Heart left ventricle (tissue), 16 donors: ENCODE measurements around the gene PKNOX2. TPM values are rescaled to one million over a fixed set of nuclear protein-coding genes. Genes with fewer than 3 reads are reported as not detected.

Experiments
- ATAC-seq, 4 donors: fragments of 200-7000 bp; cut with Tn5 transposase; one replicate each; pipeline ENCODE4 v1.9.1; 2020 to 2022; ENCODE audit warnings: moderate library complexity in 4 of 4, mild to moderate bottlenecking in 3 of 4, moderate number of reproducible peaks in 1 of 4
- DNase-seq, 5 donors: peaks; one replicate each; pipeline ENCODE4 v3.0.0-alpha.2; 2020
- H3K27ac ChIP-seq, 12 donors: fragments of 200-600 bp; sonication (generic) in 4 of 12; one replicate each; pipeline versions ENCODE4 v1.5.0 to v1.8.0; 2016 to 2022; ENCODE audit warnings: mild to moderate bottlenecking in 2 of 12
- H3K27me3 ChIP-seq, 9 donors: fragments of 200-600 bp; sonication (generic) in 2 of 9; one replicate each; pipeline versions ENCODE4 v1.5.1 to v1.8.0; 2016 to 2022; ENCODE audit warnings: mild to moderate bottlenecking in 3 of 9
- H3K36me3 ChIP-seq, 9 donors: fragments of 200-600 bp; sonication (generic) in 2 of 9; one replicate each; pipeline versions ENCODE4 v1.5.0 to v1.8.0; 2018 to 2022; ENCODE audit warnings: mild to moderate bottlenecking in 2 of 9
- H3K4me1 ChIP-seq, 12 donors: fragments of 200-600 bp; sonication (generic) in 4 of 12; one replicate each; pipeline versions ENCODE4 v1.5.0 to v1.8.0; 2016 to 2022; ENCODE audit warnings: mild to moderate bottlenecking in 3 of 12
- H3K4me3 ChIP-seq, 12 donors: fragments of 200-600 bp; sonication (generic) in 4 of 12; one replicate each; pipeline versions ENCODE4 v1.5.0 to v1.8.0; 2017 to 2022; ENCODE audit warnings: mild to moderate bottlenecking in 9 of 12, moderate library complexity in 4 of 12
- H3K9me3 ChIP-seq, 12 donors: fragments of 200-600 bp; sonication (generic) in 4 of 12; one replicate each; pipeline versions ENCODE4 v1.5.0 to v1.8.0; 2016 to 2022; ENCODE audit warnings: mild to moderate bottlenecking in 1 of 12
- CTCF ChIP-seq, 12 donors: fragments of 200-600 bp; sonication (generic) in 4 of 12; IDR thresholded peaks; one replicate each; pipeline versions ENCODE4 v1.5.0 to v1.8.0; 2018 to 2022; ENCODE audit warnings: antibody characterized with exemption in 12 of 12, mild to moderate bottlenecking in 5 of 12
- POLR2A ChIP-seq, 2 donors: fragments of 450-650 bp; IDR thresholded peaks; one replicate each; pipeline ENCODE4 v1.6.1; 2017; ENCODE audit warnings: antibody characterized with exemption in 2 of 2, mild to moderate bottlenecking in 2 of 2, moderate library complexity in 2 of 2
- WGBS, 4 donors: extraction: QIAGEN DNeasy Blood & Tissue Kit in 2 of 4; methylation state at CpG; one replicate each; pipeline versions ENCODE4 v1.1.5 to v1.1.7; 2013 to 2018; 5-methylcytosine and 5-hydroxymethylcytosine counted together
- intact Hi-C, 10 donors: fragments of 100-400 bp; cut with DNase I; formaldehyde crosslinking; loops; one replicate each; pipeline versions ENCODE4 v1.11.1 to v1.14.2; 2022
- polyA plus RNA-seq, 2 donors: library from polyadenylated mRNA; stranded (reverse); fragments of 200-250 nt; gene quantifications; one replicate each; pipeline ENCODE4 v1.2.3, GENCODE V29; 2013
- total RNA-seq, 9 donors: library from RNA; depleted of rRNA in 2 of 9; stranded (reverse); fragments of >200 nt in 2 of 9; fragmentation: NEBNext Ultra II Directional in 3 of 9; extraction: Animal tissue kit (Norgen Biotek cat#: 25700) in 3 of 9; gene quantifications; one replicate each; pipeline versions ENCODE4 v1.1.0 to v1.2.4, GENCODE V29; 2016 to 2023
- donor health status: ischemic (EF 13 %, LVEDD 7.1; RV severe dilation, severe dysfunction).
- donor health status: healthy with polysubstance abuse.
- donor health status: DM: no; HTN: yes; CAD: no.
- donor health status: DM: no; HTN: no; CAD: no.
- donor health status: ischemic (EF 25% LVEDD 6.9; RV normal size, moderate dysfunction).
- donor health status: ischemic (EF 25% LVEDD 5.7; RV mildly dilated, moderate dysfunction).
- donor health status: healthy.
- donor health status: DM: yes; HTN: yes; CAD: no.
- donor health status: ischemic (EF 35%, LVEDD 5.7; RV mildly dilated, moderate dysfunction).
- donor health status: nonischemic (EF 11% LVEDD 7.7; RV severe dilation, severe dysfunction).
- donor health status: DM: yes; HTN: yes; CAD: no.
- donor health status: PGD.
- donor health status: ischemic (EF 29% LVEDD 5.4; RV normal size, mild dysfunction).
- donor health status: nonischemic (EF 23%, LVEDD 6.1; RV moderate dilation, normal function).

Gene PKNOX2
- total and polyA plus RNA-seq, 11 donors = 3.1 to 9.4 (median 4.5) TPM

GRCh38 chr11:125242141-125242775 is 77.7 kb downstream of the PKNOX2 start:
- Histone ChIP-seq H3K27me3 (no peaks in the 10 kb centered on the region), H3K4me3 (no peak overlapping the region), H3K4me1 (peaks cover 0 to 11% (median 0%) of the 10 kb centered on the region in 12 donors), H3K9me3 (no peaks in the 10 kb centered on the region), H3K36me3 (no peaks in the 10 kb centered on the region), H3K27ac (no peak overlapping the region)
- 84 to 93% (median 89%) methylated on average over 11 of the region's 11 CpGs for WGBS, 4 donors
- DNase-seq (no peak), ATAC-seq (no peak)
- intact Hi-C loops = no loop called here
- TF ChIP-seq POLR2A (IDR thresholded peaks at IDR 0.05) = no peak
- TF ChIP-seq CTCF (IDR thresholded peaks at IDR 0.05) = no peak

GRCh38 chr11:125244166-125244565 is 79.6 kb downstream of the PKNOX2 start:
- no peak overlapping the region for H3K4me3 ChIP-seq
- intact Hi-C loops = no loop called here
- H3K36me3 ChIP-seq = no peaks in the 10 kb centered on the region
- no peak overlapping the region for H3K27ac ChIP-seq
- H3K27me3 ChIP-seq = no peaks in the 10 kb centered on the region
- no peaks in the 10 kb centered on the region for H3K9me3 ChIP-seq
- no peak for TF ChIP-seq CTCF (IDR thresholded peaks at IDR 0.05)
- no peak for TF ChIP-seq POLR2A (IDR thresholded peaks at IDR 0.05)
- no peak for ATAC-seq
- no peak for DNase-seq
- H3K4me1 ChIP-seq = peaks cover 0 to 12% (median 0%) of the 10 kb centered on the region in 12 donors
- 75 to 89% (median 78%) methylated on average over 2 to 4 of the region's 4 CpGs for WGBS, 4 donors

DNA sequence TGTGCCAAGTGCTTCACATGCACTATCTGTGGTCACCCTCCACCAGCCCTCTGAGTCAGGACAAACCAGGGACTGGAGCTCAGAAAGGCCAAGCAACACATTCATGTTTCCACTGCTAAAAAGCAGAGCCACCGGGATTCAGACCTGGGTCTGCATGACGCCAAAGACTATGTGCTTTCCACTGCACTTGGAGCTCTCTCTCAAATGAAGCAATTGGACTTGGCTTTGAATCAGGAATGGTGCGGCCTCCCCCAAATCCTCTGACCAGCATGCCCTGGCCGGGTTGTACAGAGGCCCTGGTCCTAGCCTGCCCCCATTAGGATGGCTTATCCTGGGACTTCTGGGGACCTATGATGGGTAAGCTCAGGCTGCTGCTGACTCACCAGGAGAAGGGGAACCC is 80.7 kb downstream of the PKNOX2 start:
- TF ChIP-seq POLR2A (IDR thresholded peaks at IDR 0.05) (no peak), CTCF (IDR thresholded peaks at IDR 0.05) (no peak)
- Histone ChIP-seq H3K4me1 (peaks cover 0 to 12% (median 0%) of the 10 kb centered on the region in 12 donors), H3K9me3 (no peaks in the 10 kb centered on the region), H3K4me3 (no peak overlapping the region), H3K36me3 (no peaks in the 10 kb centered on the region), H3K27ac (no peak overlapping the region), H3K27me3 (no peaks in the 10 kb centered on the region)
- intact Hi-C loops = no loop called here
- peak in 2 of 4 donors; percentile 29 to 40 for ATAC-seq
- 65 to 82% (median 75%) methylated on average over 2 to 4 of the region's 4 CpGs for WGBS, 4 donors
- no peak for DNase-seq

GRCh38 chr11:125247431-125247830 is 82.9 kb downstream of the PKNOX2 start:
- H3K27ac ChIP-seq = no peak overlapping the region
- TF ChIP-seq CTCF (IDR thresholded peaks at IDR 0.05) = no peak
- no peak for TF ChIP-seq POLR2A (IDR thresholded peaks at IDR 0.05)
- WGBS, 4 donors = 66 to 85% (median 68%) methylated on average over 2 of the region's 2 CpGs
- no peak overlapping the region for H3K4me3 ChIP-seq
- intact Hi-C loops = no loop called here
- H3K27me3 ChIP-seq = no peaks in the 10 kb centered on the region
- ATAC-seq = no peak
- peaks cover 0 to 12% (median 0%) of the 10 kb centered on the region in 12 donors for H3K4me1 ChIP-seq
- H3K9me3 ChIP-seq = no peaks in the 10 kb centered on the region
- no peaks in the 10 kb centered on the region for H3K36me3 ChIP-seq
- DNase-seq = no peak
